BE2C (cell line): ENCODE results near the gene MICU2.
A peak's percentile ranks its signal among the peaks of the same experiment; 100 is the strongest.
"Not testable (repeated sequence)": the region's sequence is repeated elsewhere in the genome, so short reads cannot be mapped to it uniquely, and the experiment has no call there.

Experiments used
- DNase-seq: peaks from one replicate; pipeline ENCODE4 v3.0.0-alpha.2; 2020
- H3K27me3 ChIP-seq: fragments of 250-450 bp; sonication (Bioruptor Pico); 2 replicates; pipeline ENCODE4 v1.5.1; 2020; ENCODE audit warnings: mild to moderate bottlenecking
- H3K36me3 ChIP-seq: fragments of 250-450 bp; sonication (Bioruptor Pico); 2 replicates; pipeline ENCODE4 v1.5.1; 2020; ENCODE audit warnings: mild to moderate bottlenecking
- H3K4me1 ChIP-seq: fragments of 250-450 bp; sonication (Bioruptor Pico); 2 replicates; pipeline ENCODE4 v1.5.1; 2020
- H3K4me3 ChIP-seq: 2 replicates; pipeline ENCODE4 v1.5.1; 2011; ENCODE audit warnings: low read depth, low read length
- H3K9me3 ChIP-seq: fragments of 250-450 bp; sonication (Bioruptor Pico); 2 replicates; pipeline ENCODE4 v1.5.1; 2020
- CTCF ChIP-seq: IDR thresholded peaks from 2 replicates; pipeline ENCODE4 v1.5.1; 2012; ENCODE audit warnings: mild to moderate bottlenecking, low read depth, low read length

Gene MICU2

GRCh38 chr13:21590231-21590630 is 13.7 kb downstream of the MICU2 start:
- H3K27me3 ChIP-seq = no peaks in the 10 kb centered on the region
- H3K4me1 ChIP-seq = no peaks in the 10 kb centered on the region
- H3K9me3 ChIP-seq = no peaks in the 10 kb centered on the region
- no peak for TF ChIP-seq CTCF
- no peak overlapping the region for H3K4me3 ChIP-seq
- no peaks in the 10 kb centered on the region for H3K36me3 ChIP-seq
- no peak for DNase-seq

- DNase-seq, H3K9me3 ChIP-seq, H3K27me3 ChIP-seq, H3K36me3 ChIP-seq, H3K4me3 ChIP-seq, H3K4me1 ChIP-seq: not testable (repeated sequence)
Observed at GRCh38 chr13:21589510-21589909, 14.5 kb downstream of the MICU2 start.

- H3K4me1 ChIP-seq, DNase-seq, H3K4me3 ChIP-seq, H3K9me3 ChIP-seq, H3K27me3 ChIP-seq, H3K36me3 ChIP-seq: not testable (repeated sequence)
Observed at GRCh38 chr13:21588411-21588810, 15.6 kb downstream of the MICU2 start.

GRCh38 chr13:21584973-21585592 is 18.9 kb downstream of the MICU2 start:
- no peaks in the 10 kb centered on the region for H3K36me3 ChIP-seq
- no peaks in the 10 kb centered on the region for H3K27me3 ChIP-seq
- H3K9me3 ChIP-seq = no peaks in the 10 kb centered on the region
- H3K4me3 ChIP-seq = no peak overlapping the region
- 0 out of 2 replicates have a peak, but pooled peaks cover 3% of the 10 kb centered on the region for H3K4me1 ChIP-seq
- no peak for DNase-seq
- no peak for TF ChIP-seq CTCF

- Histone ChIP-seq H3K4me1 (0 out of 2 replicates have a peak, but pooled peaks cover 3% of the 10 kb centered on the region), H3K36me3 (no peaks in the 10 kb centered on the region), H3K4me3 (no peak overlapping the region), H3K27me3 (no peaks in the 10 kb centered on the region), H3K9me3 (no peaks in the 10 kb centered on the region)
- TF ChIP-seq CTCF = no peak
- peak; percentile 30 for DNase-seq
Observed at GRCh38 chr13:21583478-21583877, 20.5 kb downstream of the MICU2 start.

- 0 out of 2 replicates have a peak, but pooled peaks cover 3% of the 10 kb centered on the region for H3K4me1 ChIP-seq
- no peak overlapping the region for H3K4me3 ChIP-seq
- DNase-seq = no peak
- H3K27me3 ChIP-seq = no peaks in the 10 kb centered on the region
- no peak for TF ChIP-seq CTCF
- no peaks in the 10 kb centered on the region for H3K9me3 ChIP-seq
- no peaks in the 10 kb centered on the region for H3K36me3 ChIP-seq
Observed at GRCh38 chr13:21580736-21581135, 23.2 kb downstream of the MICU2 start.

- H3K27me3 ChIP-seq = no peaks in the 10 kb centered on the region
- H3K4me1 ChIP-seq = 0 out of 2 replicates have a peak, but pooled peaks cover 3% of the 10 kb centered on the region
- DNase-seq = no peak
- no peak overlapping the region for H3K4me3 ChIP-seq
- H3K36me3 ChIP-seq = no peaks in the 10 kb centered on the region
- TF ChIP-seq CTCF = no peak
- no peaks in the 10 kb centered on the region for H3K9me3 ChIP-seq
Observed at GRCh38 chr13:21579754-21580316, 24.1 kb downstream of the MICU2 start.
